Astrocyte of the cerebellum (primary cell): ENCODE measurements around the gene CMKLR1.

Source experiments
- DNase-seq: peaks from one replicate; pipeline ENCODE4 v3.0.0-alpha.2; 2011; ENCODE audit warnings: low read depth
- H3K4me3 ChIP-seq: 2 replicates; pipeline ENCODE4 v1.5.1; 2011; ENCODE audit warnings: mild to moderate bottlenecking, low read depth, low read length, moderate library complexity
- CTCF ChIP-seq: IDR thresholded peaks from 2 replicates; pipeline ENCODE4 v1.5.1; 2012; ENCODE audit warnings: low read length, low read depth, moderate library complexity, mild to moderate bottlenecking; ENCODE audit errors: missing control alignments
- in situ Hi-C: cut with HindIII; loops from 2 replicates; pipeline ENCODE4 v1.10.0; 2017; ENCODE audit warnings: low sequenced_read_pairs

Gene CMKLR1

GRCh38 chr12:108317308-108318234 is 21.5 kb downstream of the CMKLR1 start:
- TF ChIP-seq CTCF: no peak
- H3K4me3 ChIP-seq: no peak overlapping the region
- in situ Hi-C loops: no loop called here
- no peak for DNase-seq

- in situ Hi-C loops: no loop called here
- no peak for DNase-seq
- no peak overlapping the region for H3K4me3 ChIP-seq
- TF ChIP-seq CTCF: no peak
Observed at GRCh38 chr12:108316176-108317086, 22.7 kb downstream of the CMKLR1 start.

- H3K4me3 ChIP-seq: no peak overlapping the region
- no peak for DNase-seq
- TF ChIP-seq CTCF: no peak
- in situ Hi-C loops: no loop called here
Observed at GRCh38 chr12:108315486-108316105, 23.5 kb downstream of the CMKLR1 start.

- no peak for DNase-seq
- in situ Hi-C loops: no loop called here
- no peak overlapping the region for H3K4me3 ChIP-seq
Observed at GRCh38 chr12:108313606-108314351, 25.3 kb downstream of the CMKLR1 start.

GRCh38 chr12:108313241-108313605 is 25.9 kb downstream of the CMKLR1 start:
- no peak for TF ChIP-seq CTCF
- DNase-seq: no peak
- H3K4me3 ChIP-seq: no peak overlapping the region
- in situ Hi-C loops: no loop called here

More at GRCh38 chr12:108313606-108314351, 25.3 kb downstream of the CMKLR1 start:
- no peak for TF ChIP-seq CTCF
